PC-9 (cell line): ENCODE results near the gene DNMT3A.

ENCODE experiments used
- EZH2 ChIP-seq: fragments of 200-600 bp; sonication (generic); IDR thresholded peaks from 2 replicates; pipeline ENCODE4 v1.8.0; 2017; ENCODE audit warnings: antibody characterized with exemption, low read depth
- TF ChIP-seq, protein P1 (sequence below): fragments of 200-600 bp; sonication (generic); conservative IDR thresholded peaks from 2 replicates; pipeline ENCODE4 v1.6.1; 2017; ENCODE audit warnings: mixed run types, antibody characterized with exemption, mild to moderate bottlenecking, moderate library complexity

DNA sequence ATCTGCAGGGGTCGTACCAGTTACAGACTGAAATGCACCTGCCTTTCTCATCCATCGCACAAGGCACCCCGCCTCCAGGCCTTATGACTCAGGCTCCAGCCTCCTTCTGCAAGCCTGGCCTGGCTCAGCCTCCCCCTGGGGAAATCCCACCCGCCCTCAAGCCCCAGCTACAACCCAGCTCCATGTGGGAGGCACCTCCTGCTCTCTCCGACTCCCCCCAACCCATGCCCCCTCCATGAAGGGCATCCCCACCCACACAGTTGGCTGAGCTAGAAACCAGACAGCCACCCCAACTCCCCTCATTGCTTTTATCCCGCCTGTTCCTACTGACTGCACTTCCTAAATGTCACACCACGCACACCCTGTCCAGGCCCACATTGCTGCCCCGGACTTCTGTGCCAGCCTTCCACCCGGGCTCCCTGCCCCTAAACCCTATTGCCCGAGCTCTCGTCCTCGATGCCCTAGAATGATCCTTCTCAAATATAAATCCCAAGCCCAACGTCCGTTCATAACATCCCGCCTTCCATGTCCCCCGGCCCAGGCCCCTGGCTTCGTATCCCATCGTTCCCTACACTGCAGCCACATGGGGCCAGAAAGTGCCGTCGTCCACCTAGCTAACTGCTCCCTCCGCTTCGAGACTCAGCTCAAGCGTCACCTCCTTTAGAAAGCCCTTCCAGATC lies 9.9 kb downstream of the DNMT3A start:
- no peak for TF ChIP-seq EZH2
- TF ChIP-seq, protein P1, sequence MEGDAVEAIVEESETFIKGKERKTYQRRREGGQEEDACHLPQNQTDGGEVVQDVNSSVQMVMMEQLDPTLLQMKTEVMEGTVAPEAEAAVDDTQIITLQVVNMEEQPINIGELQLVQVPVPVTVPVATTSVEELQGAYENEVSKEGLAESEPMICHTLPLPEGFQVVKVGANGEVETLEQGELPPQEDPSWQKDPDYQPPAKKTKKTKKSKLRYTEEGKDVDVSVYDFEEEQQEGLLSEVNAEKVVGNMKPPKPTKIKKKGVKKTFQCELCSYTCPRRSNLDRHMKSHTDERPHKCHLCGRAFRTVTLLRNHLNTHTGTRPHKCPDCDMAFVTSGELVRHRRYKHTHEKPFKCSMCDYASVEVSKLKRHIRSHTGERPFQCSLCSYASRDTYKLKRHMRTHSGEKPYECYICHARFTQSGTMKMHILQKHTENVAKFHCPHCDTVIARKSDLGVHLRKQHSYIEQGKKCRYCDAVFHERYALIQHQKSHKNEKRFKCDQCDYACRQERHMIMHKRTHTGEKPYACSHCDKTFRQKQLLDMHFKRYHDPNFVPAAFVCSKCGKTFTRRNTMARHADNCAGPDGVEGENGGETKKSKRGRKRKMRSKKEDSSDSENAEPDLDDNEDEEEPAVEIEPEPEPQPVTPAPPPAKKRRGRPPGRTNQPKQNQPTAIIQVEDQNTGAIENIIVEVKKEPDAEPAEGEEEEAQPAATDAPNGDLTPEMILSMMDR = no peak
